Measurements from ENCODE around the gene AURKAIP1. TPM values are rescaled to one million over a fixed set of nuclear protein-coding genes. Genes with fewer than 3 reads are reported as not detected.

AURKAIP1 gene
- polyA plus RNA-seq, 1 donor (not counting 4 experiments of a cell fraction or from before 2014, with no cell fraction given) = 86.9 TPM

DNA sequence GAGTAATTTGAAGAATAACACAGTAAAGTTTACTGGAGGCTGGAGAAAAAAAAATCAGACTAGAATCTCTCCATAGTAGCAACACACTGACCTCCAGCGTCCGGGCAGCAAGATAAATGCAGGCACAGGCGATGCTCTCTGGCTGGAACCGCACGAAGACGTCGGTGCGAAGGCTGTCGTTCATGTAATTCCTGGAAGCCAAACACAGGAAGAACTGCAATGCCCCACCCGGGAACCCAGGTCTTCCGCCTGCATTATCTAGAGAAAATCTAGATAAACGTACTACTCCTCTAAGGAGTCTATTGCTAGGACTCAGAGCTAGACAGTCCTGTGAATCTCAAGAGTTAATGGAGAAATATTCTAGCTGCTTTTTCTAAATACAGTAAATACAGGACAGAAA is 15.7 kb upstream of the AURKAIP1 start:
- FAIRE-seq (no peak), DNase-seq (ENCODE audit: low read depth, low spot score) (no peak)
- H4K20me1 ChIP-seq (ENCODE audit: control insufficient read depth, extremely low read depth, insufficient read depth, low read length) = no peaks in the 10 kb centered on the region
- no peak overlapping the region for H2AFZ ChIP-seq (ENCODE audit: control insufficient read depth, low read length)
- H3K4me2 ChIP-seq (ENCODE audit: control insufficient read depth, extremely low read depth, insufficient read depth, low read depth, low read length) = no peak overlapping the region
- H3K9me3 ChIP-seq (ENCODE audit: control insufficient read depth, low read depth, low read length) = no peaks in the 10 kb centered on the region
- no peaks in the 10 kb centered on the region for H3K27me3 ChIP-seq (ENCODE audit: control insufficient read depth, extremely low read depth, insufficient read depth, low read length)
- H3K36me3 ChIP-seq (ENCODE audit: control insufficient read depth in 2 of 2, extremely low read depth in 1 of 2, insufficient read depth in 2 of 2, low read length in 2 of 2) = peaks cover 70 to 73% of the 10 kb centered on the region in 2 experiments
- dilution Hi-C loops (cut with MboI; ENCODE audit: extremely low pct_ligation_motif_present, low sequenced_read_pairs) = no loop called here
- H3K9ac ChIP-seq (ENCODE audit: control insufficient read depth, extremely low read depth, insufficient read depth, low read length) = no peak overlapping the region
- peaks cover 32% of the 10 kb centered on the region for H3K79me2 ChIP-seq (ENCODE audit: control insufficient read depth, insufficient read depth, low read length)
- TF ChIP-seq, protein P1, sequence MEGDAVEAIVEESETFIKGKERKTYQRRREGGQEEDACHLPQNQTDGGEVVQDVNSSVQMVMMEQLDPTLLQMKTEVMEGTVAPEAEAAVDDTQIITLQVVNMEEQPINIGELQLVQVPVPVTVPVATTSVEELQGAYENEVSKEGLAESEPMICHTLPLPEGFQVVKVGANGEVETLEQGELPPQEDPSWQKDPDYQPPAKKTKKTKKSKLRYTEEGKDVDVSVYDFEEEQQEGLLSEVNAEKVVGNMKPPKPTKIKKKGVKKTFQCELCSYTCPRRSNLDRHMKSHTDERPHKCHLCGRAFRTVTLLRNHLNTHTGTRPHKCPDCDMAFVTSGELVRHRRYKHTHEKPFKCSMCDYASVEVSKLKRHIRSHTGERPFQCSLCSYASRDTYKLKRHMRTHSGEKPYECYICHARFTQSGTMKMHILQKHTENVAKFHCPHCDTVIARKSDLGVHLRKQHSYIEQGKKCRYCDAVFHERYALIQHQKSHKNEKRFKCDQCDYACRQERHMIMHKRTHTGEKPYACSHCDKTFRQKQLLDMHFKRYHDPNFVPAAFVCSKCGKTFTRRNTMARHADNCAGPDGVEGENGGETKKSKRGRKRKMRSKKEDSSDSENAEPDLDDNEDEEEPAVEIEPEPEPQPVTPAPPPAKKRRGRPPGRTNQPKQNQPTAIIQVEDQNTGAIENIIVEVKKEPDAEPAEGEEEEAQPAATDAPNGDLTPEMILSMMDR (optimal IDR thresholded peaks at IDR 0.05 in 1 of 3, IDR thresholded peaks at IDR 0.05 in 1 of 3, conservative IDR thresholded peaks at IDR 0.05 in 1 of 3; ENCODE audit: extremely low read depth in 1 of 3, insufficient read depth in 2 of 3, low read length in 3 of 3) = no peak
- TF ChIP-seq EZH2 (IDR thresholded peaks at IDR 0.05; ENCODE audit: low read length) = no peak
- H3K27ac ChIP-seq (ENCODE audit: control insufficient read depth, insufficient read depth, low read length) = no peak overlapping the region
- H3K4me1 ChIP-seq (ENCODE audit: control insufficient read depth, extremely low read depth, insufficient read depth, low read length) = no peaks in the 10 kb centered on the region
- H3K9me1 ChIP-seq (ENCODE audit: control insufficient read depth, extremely low read depth, insufficient read depth, low read length) = no peaks in the 10 kb centered on the region
- H3K4me3 ChIP-seq (ENCODE audit: control insufficient read depth in 2 of 3, extremely low read depth in 1 of 3, insufficient read depth in 2 of 3, low read depth in 1 of 3, low read length in 3 of 3) = no peak overlapping the region

DNA sequence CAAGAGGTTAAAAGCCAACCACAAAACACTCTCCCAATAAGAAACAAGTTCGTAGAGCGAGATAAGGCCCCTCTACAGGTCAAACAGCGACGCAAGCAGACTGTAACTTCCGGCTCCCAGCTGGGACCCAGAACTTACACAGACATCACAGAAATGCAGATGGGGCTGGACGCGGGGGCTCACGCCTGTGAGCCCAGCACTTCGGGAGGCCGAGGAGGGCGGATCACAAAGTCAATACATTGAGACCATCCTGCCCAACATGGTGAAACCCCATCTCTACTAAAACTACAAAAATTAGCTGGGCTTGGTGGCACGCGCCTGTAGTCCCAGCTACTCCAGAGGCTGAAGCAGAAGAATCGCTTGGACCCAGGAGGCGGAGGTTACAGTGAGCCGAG is 13.1 kb upstream of the AURKAIP1 start:
- H3K36me3 ChIP-seq (ENCODE audit: control insufficient read depth in 2 of 2, extremely low read depth in 1 of 2, insufficient read depth in 2 of 2, low read length in 2 of 2) = peaks cover 51 to 64% of the 10 kb centered on the region in 2 experiments
- H3K9me1 ChIP-seq (ENCODE audit: control insufficient read depth, extremely low read depth, insufficient read depth, low read length) = no peaks in the 10 kb centered on the region
- dilution Hi-C loops (cut with MboI; ENCODE audit: extremely low pct_ligation_motif_present, low sequenced_read_pairs) = no loop called here

More for the DNA sequence above, 13.1 kb upstream of the AURKAIP1 start:
- Histone ChIP-seq H3K9ac (ENCODE audit: control insufficient read depth, extremely low read depth, insufficient read depth, low read length) (no peak overlapping the region), H3K4me2 (ENCODE audit: control insufficient read depth, extremely low read depth, insufficient read depth, low read depth, low read length) (no peak overlapping the region), H3K27me3 (ENCODE audit: control insufficient read depth, extremely low read depth, insufficient read depth, low read length) (no peaks in the 10 kb centered on the region), H3K79me2 (ENCODE audit: control insufficient read depth, insufficient read depth, low read length) (peaks cover 14% of the 10 kb centered on the region), H3K4me1 (ENCODE audit: control insufficient read depth, extremely low read depth, insufficient read depth, low read length) (no peaks in the 10 kb centered on the region), H3K4me3 (ENCODE audit: control insufficient read depth in 2 of 3, extremely low read depth in 1 of 3, insufficient read depth in 2 of 3, low read depth in 1 of 3, low read length in 3 of 3) (no peak overlapping the region), H2AFZ (ENCODE audit: control insufficient read depth, low read length) (no peak overlapping the region), H3K27ac (ENCODE audit: control insufficient read depth, insufficient read depth, low read length) (no peak overlapping the region), H3K9me3 (ENCODE audit: control insufficient read depth, low read depth, low read length) (no peaks in the 10 kb centered on the region), H4K20me1 (ENCODE audit: control insufficient read depth, extremely low read depth, insufficient read depth, low read length) (no peaks in the 10 kb centered on the region)
- TF ChIP-seq, protein P1 (optimal IDR thresholded peaks at IDR 0.05 in 1 of 3, IDR thresholded peaks at IDR 0.05 in 1 of 3, conservative IDR thresholded peaks at IDR 0.05 in 1 of 3; ENCODE audit: extremely low read depth in 1 of 3, insufficient read depth in 2 of 3, low read length in 3 of 3) = no peak
- TF ChIP-seq EZH2 (IDR thresholded peaks at IDR 0.05; ENCODE audit: low read length) = no peak
- DNase-seq (ENCODE audit: low read depth, low spot score) (no peak), FAIRE-seq (no peak)

All from keratinocyte (primary cell).